Measurements from ENCODE around the gene DNM1L.

GRCh38 chr12:32788405-32788804 is 109.3 kb downstream of the DNM1L start:
- TF ChIP-seq CTCF (conservative IDR thresholded peaks at IDR 0.05; ENCODE audit: low read depth, low read length) (no peak), EZH2 (IDR thresholded peaks at IDR 0.05; ENCODE audit: borderline replicate concordance, low read depth, low read length, poor library complexity, severe bottlenecking) (no peak)

Data from A673 (cell line).